HepG2 (cell line): ENCODE data around the gene ZNF324B. TPM values are rescaled to one million over a fixed set of nuclear protein-coding genes. Genes with fewer than 3 reads are reported as not detected.

Experiments
- CENPT ChIP-seq: sonication (generic); formaldehyde crosslinking; IDR thresholded peaks from 2 replicates; pipeline ENCODE4 v1.8.0; 2022; ENCODE audit warnings: low read depth, mild to moderate bottlenecking, moderate library complexity, missing genetic modification reagents
- EHMT2 ChIP-seq: fragments of 200-600 bp; sonication (generic); IDR thresholded peaks from 2 replicates; pipeline ENCODE4 v1.7.0; 2017; ENCODE audit warnings: antibody characterized with exemption, low read depth, low read length, borderline replicate concordance
- FIP1L1 ChIP-seq: fragments of 200-400 bp; formaldehyde crosslinking; IDR thresholded peaks from 2 replicates; pipeline ENCODE4 v1.6.1; 2018; ENCODE audit warnings: low read depth, mild to moderate bottlenecking, low read length, moderate library complexity, borderline replicate concordance; ENCODE audit not compliant: insufficient read depth
- FOXC1 ChIP-seq: sonication (generic); formaldehyde crosslinking; IDR thresholded peaks from 2 replicates; pipeline ENCODE4 v1.8.0; 2022; ENCODE audit warnings: mild to moderate bottlenecking, missing genetic modification reagents, borderline replicate concordance
- HDAC1 ChIP-seq: sonication (generic); formaldehyde crosslinking; IDR thresholded peaks from 2 replicates; pipeline ENCODE4 v1.5.1; 2020; ENCODE audit warnings: mild to moderate bottlenecking, missing genetic modification reagents
- HIC2 ChIP-seq: sonication (generic); formaldehyde crosslinking; IDR thresholded peaks from 2 replicates; pipeline ENCODE4 v1.9.0; 2022; ENCODE audit warnings: low read depth, missing genetic modification reagents
- JDP2 ChIP-seq: sonication (generic); formaldehyde crosslinking; IDR thresholded peaks from 2 replicates; pipeline ENCODE4 v1.8.1; 2022; ENCODE audit warnings: missing genetic modification reagents, borderline replicate concordance
- KAT8 ChIP-seq: IDR thresholded peaks from 2 replicates; pipeline ENCODE4 v1.6.1; 2016; ENCODE audit warnings: missing genetic modification reagents, missing compliant biosample characterization
- NONO ChIP-seq, 2 experiments: fragments of 450-650 bp in 1 of 2; sonication (generic) in 1 of 2; formaldehyde crosslinking in 1 of 2; IDR thresholded peaks in 1 of 2; conservative IDR thresholded peaks in 1 of 2; 2 replicates each; pipeline versions ENCODE4 v1.6.1 to v1.8.0; 2017 to 2022; ENCODE audit warnings: mild to moderate bottlenecking in 1 of 2, missing genetic modification reagents in 1 of 2, moderate library complexity in 1 of 2
- PAXIP1 ChIP-seq: sonication (generic); formaldehyde crosslinking; conservative IDR thresholded peaks from 2 replicates; pipeline ENCODE4 v1.4.0; 2020; ENCODE audit warnings: mild to moderate bottlenecking, missing genetic modification reagents, moderate library complexity
- SAFB2 ChIP-seq: sonication (generic); formaldehyde crosslinking; IDR thresholded peaks from 2 replicates; pipeline ENCODE4 v1.5.1; 2020; ENCODE audit warnings: missing genetic modification reagents, low read depth, mild to moderate bottlenecking, borderline replicate concordance
- SRY ChIP-seq: sonication (generic); formaldehyde crosslinking; IDR thresholded peaks from 2 replicates; pipeline ENCODE4 v1.8.0; 2022; ENCODE audit warnings: mild to moderate bottlenecking, missing genetic modification reagents
- TARDBP ChIP-seq: sonication (generic); formaldehyde crosslinking; IDR thresholded peaks from 2 replicates; pipeline ENCODE4 v1.8.0; 2022; ENCODE audit warnings: mild to moderate bottlenecking, missing genetic modification reagents
- TBL1XR1 ChIP-seq: fragments of 150-350 bp; IDR thresholded peaks from 2 replicates; pipeline ENCODE4 v1.6.1; 2014; ENCODE audit warnings: borderline replicate concordance, low read length; ENCODE audit not compliant: partially characterized antibody
- ZBTB25 ChIP-seq: IDR thresholded peaks from 2 replicates; pipeline ENCODE4 v1.6.1; 2018; ENCODE audit warnings: missing genetic modification reagents
- ZNF143 ChIP-seq: sonication (generic); formaldehyde crosslinking; IDR thresholded peaks from 2 replicates; pipeline ENCODE4 v1.4.0; 2020; ENCODE audit warnings: missing genetic modification reagents
- ZNF205 ChIP-seq: IDR thresholded peaks from 2 replicates; pipeline ENCODE4 v1.6.1; 2018; ENCODE audit warnings: missing biosample characterization, missing genetic modification reagents
- ZNF354B ChIP-seq: sonication (generic); formaldehyde crosslinking; IDR thresholded peaks from 2 replicates; pipeline ENCODE4 v1.8.0; 2022; ENCODE audit warnings: mild to moderate bottlenecking, missing genetic modification reagents
- ZNF430 ChIP-seq: sonication (generic); formaldehyde crosslinking; IDR thresholded peaks from 2 replicates; pipeline ENCODE4 v1.9.0; 2021; ENCODE audit warnings: mild to moderate bottlenecking, missing genetic modification reagents
- ZNF441 ChIP-seq: sonication (generic); formaldehyde crosslinking; IDR thresholded peaks from 2 replicates; pipeline ENCODE4 v1.7.0; 2021; ENCODE audit warnings: missing genetic modification reagents, borderline replicate concordance
- ZNF530 ChIP-seq: sonication (generic); formaldehyde crosslinking; IDR thresholded peaks from 2 replicates; pipeline ENCODE4 v1.5.0; 2020; ENCODE audit warnings: low read depth, mild to moderate bottlenecking, missing genetic modification reagents
- ZNF572 ChIP-seq: sonication (generic); formaldehyde crosslinking; IDR thresholded peaks from 2 replicates; pipeline ENCODE4 v1.5.1; 2020; ENCODE audit warnings: mild to moderate bottlenecking, missing genetic modification reagents
- polyA plus RNA-seq, 8 experiments: library from polyadenylated mRNA; depleted of rRNA in 3 of 8; stranded (reverse) in 7 of 8; unstranded in 1 of 8; fragments of >200 nt; fragmentation: Illumina TruSeq in 4 of 8; extraction: Trizol in 4 of 8; gene quantifications; 2 replicates each; pipeline versions ENCODE4 v1.2.1 to v1.2.3, GENCODE V29; 2011 to 2016; ENCODE audit warnings: low read depth in 4 of 8, missing spikeins in 1 of 8, mixed read lengths in 1 of 8; ENCODE audit not compliant: insufficient read depth in 1 of 8
- total RNA-seq, 5 experiments: library from RNA; depleted of rRNA; stranded (reverse); fragments of >200 nt; fragmentation: Illumina TruSeq; extraction: Trizol; gene quantifications; 2 replicates each; pipeline ENCODE4 v1.2.3, GENCODE V29; 2016; ENCODE audit warnings: low read depth in 1 of 5

ZNF324B gene
- total and polyA plus RNA-seq, 2 of the 13 experiments (the other 11 are each of a cell fraction or from before 2014, with no cell fraction given) = 0.53 to 3.0 TPM

- TF ChIP-seq JDP2 = no peak
- no peak for TF ChIP-seq EHMT2
- TF ChIP-seq PAXIP1 = peak; percentile 77
- no peak for TF ChIP-seq NONO (IDR thresholded peaks at IDR 0.05)
- TF ChIP-seq NONO (CRISPR knock-in tag; conservative IDR thresholded peaks at IDR 0.05) = peak; percentile 95
- peak; percentile 90 for TF ChIP-seq ZNF205 (CRISPR knock-in tag)
- 0 out of 2 replicates have a peak, but pooled peaks have one; percentile 71 for TF ChIP-seq SRY
- peak; percentile 83 for TF ChIP-seq ZNF143 (CRISPR knock-in tag)
- TF ChIP-seq KAT8 (CRISPR knock-in tag) = peak; percentile 98
- peak; percentile 85; the same call in 1 of the 2 replicates for TF ChIP-seq ZNF430 (CRISPR knock-in tag)
- TF ChIP-seq HDAC1 (CRISPR knock-in tag) = peak; percentile 96
- TF ChIP-seq ZNF530 (CRISPR knock-in tag) = no peak
- peak; percentile 86 for TF ChIP-seq ZNF441
- 0 out of 2 replicates have a peak, but pooled peaks have one; percentile 22 for TF ChIP-seq ZNF354B (CRISPR knock-in tag)
- peak; percentile 40; the same call in 1 of the 2 replicates for TF ChIP-seq HIC2 (CRISPR knock-in tag)
- TF ChIP-seq TBL1XR1 = peak; percentile 62
- peak; percentile 18; the same call in 1 of the 2 replicates for TF ChIP-seq SAFB2
- peak; percentile 66; the same call in 1 of the 2 replicates for TF ChIP-seq FOXC1
- 0 out of 2 replicates have a peak, but pooled peaks have one; percentile 55 for TF ChIP-seq CENPT (CRISPR knock-in tag)
- TF ChIP-seq ZNF572 (CRISPR knock-in tag) = peak; percentile 84; the same call in 1 of the 2 replicates
- peak; percentile 97 for TF ChIP-seq TARDBP (CRISPR knock-in tag)
- TF ChIP-seq ZBTB25 (CRISPR knock-in tag) = peak; percentile 97
- 0 out of 2 replicates have a peak, but pooled peaks have one; percentile 53 for TF ChIP-seq FIP1L1
These were observed 47.9 kb downstream of the ZNF324B start (continued) for GRCh38 chr19:58499021-58499927.
